DOHH2 (cell line): ENCODE data around the gene ERP27.

Experiments
- H3F3A ChIP-seq: fragments of 200-600 bp; sonication (generic), shearing (Covaris generic); 2 replicates; pipeline ENCODE4 v1.6.0; 2016; ENCODE audit warnings: antibody characterized with exemption, mild to moderate bottlenecking; ENCODE audit not compliant: control insufficient read depth, insufficient read depth
- H3K27ac ChIP-seq: fragments of 200-600 bp; sonication (generic); 2 replicates; pipeline ENCODE4 v1.5.1; 2014; ENCODE audit warnings: low read depth, mild to moderate bottlenecking, low read length, moderate library complexity
- H3K27me3 ChIP-seq: fragments of 200-600 bp; sonication (generic); 2 replicates; pipeline ENCODE4 v1.6.1; 2014; ENCODE audit warnings: mild to moderate bottlenecking, low read length, mixed read lengths; ENCODE audit not compliant: control insufficient read depth
- H3K36me3 ChIP-seq: fragments of 200-600 bp; sonication (generic); 2 replicates; pipeline ENCODE4 v1.6.1; 2014; ENCODE audit warnings: mild to moderate bottlenecking, low read length, moderate library complexity, mixed read lengths; ENCODE audit not compliant: control insufficient read depth
- H3K4me1 ChIP-seq: fragments of 200-600 bp; sonication (generic); 2 replicates; pipeline ENCODE4 v1.6.1; 2014; ENCODE audit warnings: mild to moderate bottlenecking, low read length, mixed read lengths; ENCODE audit not compliant: control insufficient read depth
- H3K4me2 ChIP-seq: fragments of 200-600 bp; sonication (generic); 2 replicates; pipeline ENCODE4 v1.6.0; 2014; ENCODE audit warnings: mild to moderate bottlenecking, low read length, moderate library complexity
- H3K4me3 ChIP-seq: fragments of 200-600 bp; sonication (generic); 2 replicates; pipeline ENCODE4 v1.5.1; 2014; ENCODE audit warnings: mild to moderate bottlenecking, low read length, mixed read lengths
- H3K79me2 ChIP-seq: fragments of 200-600 bp; sonication (generic); 2 replicates; pipeline ENCODE4 v1.6.1; 2014; ENCODE audit warnings: mild to moderate bottlenecking, low read length, mixed read lengths; ENCODE audit not compliant: control insufficient read depth
- H3K9me2 ChIP-seq: fragments of 200-600 bp; sonication (generic); replicated peaks from 2 replicates; pipeline ENCODE4 v1.6.1; 2014; ENCODE audit warnings: mild to moderate bottlenecking, low read length, mixed read lengths; ENCODE audit not compliant: control insufficient read depth
- H3K9me3 ChIP-seq: fragments of 200-600 bp; sonication (generic); 2 replicates; pipeline ENCODE4 v1.6.1; 2014; ENCODE audit warnings: antibody characterized with exemption, low read length, mixed read lengths; ENCODE audit not compliant: control insufficient read depth, insufficient read depth
- H4K20me1 ChIP-seq: fragments of 200-600 bp; sonication (generic); 2 replicates; pipeline ENCODE4 v1.6.0; 2014; ENCODE audit warnings: low read depth, mild to moderate bottlenecking, antibody characterized with exemption, low read length, moderate library complexity; ENCODE audit not compliant: control insufficient read depth, insufficient read depth
- CTCF ChIP-seq: fragments of 200-600 bp; sonication (generic); IDR thresholded peaks from one replicate; pipeline ENCODE4 v1.5.1; 2014; ENCODE audit warnings: antibody characterized with exemption, mild to moderate bottlenecking, low read depth, low read length; ENCODE audit not compliant: poor library complexity, severe bottlenecking
- EZH2phosphoT487 ChIP-seq: fragments of 200-600 bp; sonication (generic); IDR thresholded peaks from 2 replicates; pipeline ENCODE4 v1.6.1; 2017; ENCODE audit warnings: borderline replicate concordance, mild to moderate bottlenecking, antibody characterized with exemption, low read length, moderate library complexity, mixed read lengths

ERP27 gene

GRCh38 chr12:14879222-14879933, 59.0 kb downstream of the ERP27 start:
- H3K27me3 ChIP-seq: no peaks in the 10 kb centered on the region

GRCh38 chr12:14878488-14878887, 59.8 kb downstream of the ERP27 start:
- Histone ChIP-seq H3K27ac (peak overlapping the region; percentile 5; the same call in 1 of the 2 replicates), H3K36me3 (peaks cover 15% of the 10 kb centered on the region), H3F3A (no peaks in the 10 kb centered on the region; the same call in 1 of the 2 replicates), H3K4me2 (peak overlapping the region; percentile 47), H3K4me3 (peak overlapping the region; percentile 31), H3K4me1 (peaks cover 52% of the 10 kb centered on the region), H3K9me3 (peaks cover 19% of the 10 kb centered on the region), H3K79me2 (no peaks in the 10 kb centered on the region), H3K27me3 (no peaks in the 10 kb centered on the region), H3K9me2 (no peaks in the 10 kb centered on the region), H4K20me1 (no peaks in the 10 kb centered on the region)
- no peak for TF ChIP-seq CTCF

More at GRCh38 chr12:14879222-14879933, 59.0 kb downstream of the ERP27 start:
- H3F3A ChIP-seq: no peaks in the 10 kb centered on the region; the same call in 1 of the 2 replicates
- H3K9me3 ChIP-seq: peaks cover 13% of the 10 kb centered on the region
- H3K4me2 ChIP-seq: peak overlapping the region; percentile 47
- no peaks in the 10 kb centered on the region for H3K79me2 ChIP-seq
- no peaks in the 10 kb centered on the region for H3K9me2 ChIP-seq
- TF ChIP-seq CTCF (no peak), EZH2phosphoT487 (no peak)
- H3K4me1 ChIP-seq: peaks cover 54% of the 10 kb centered on the region
- H3K36me3 ChIP-seq: peaks cover 12% of the 10 kb centered on the region
- peak overlapping the region; percentile 31; the same call in 1 of the 2 replicates for H3K4me3 ChIP-seq
- H4K20me1 ChIP-seq: no peaks in the 10 kb centered on the region
- H3K27ac ChIP-seq: 0 out of 2 replicates have a peak overlapping the region, but pooled peaks have one; percentile 5

- Histone ChIP-seq H3K27me3 (no peaks in the 10 kb centered on the region), H4K20me1 (no peaks in the 10 kb centered on the region), H3K79me2 (no peaks in the 10 kb centered on the region), H3F3A (no peaks in the 10 kb centered on the region; the same call in 1 of the 2 replicates), H3K4me1 (peaks cover 50% of the 10 kb centered on the region), H3K9me2 (no peaks in the 10 kb centered on the region), H3K4me2 (no peak overlapping the region), H3K4me3 (no peak overlapping the region), H3K36me3 (peaks cover 18% of the 10 kb centered on the region), H3K9me3 (peaks cover 25% of the 10 kb centered on the region), H3K27ac (no peak overlapping the region)
- no peak for TF ChIP-seq CTCF
- no peak for TF ChIP-seq EZH2phosphoT487
Observed at GRCh38 chr12:14876833-14877232, 61.5 kb downstream of the ERP27 start.
